ENCODE measurements around the gene SOD2.
"Not testable (repeated sequence)": the region's sequence is repeated elsewhere in the genome, so short reads cannot be mapped to it uniquely, and the experiment has no call there.

The SOD2 gene

GRCh38 chr6:159715605-159716004, 22.6 kb upstream of the SOD2 start:
- no peak for DNase-seq

- DNase-seq, result no peak
Observed at GRCh38 chr6:159715166-159715565, 22.1 kb upstream of the SOD2 start.

GRCh38 chr6:159714404-159714803, 21.4 kb upstream of the SOD2 start:
- no peak for DNase-seq

GRCh38 chr6:159713984-159714383, 20.9 kb upstream of the SOD2 start:
- no peak for DNase-seq

GRCh38 chr6:159712389-159712788, 19.3 kb upstream of the SOD2 start:
- not testable (repeated sequence) for DNase-seq

GRCh38 chr6:159710603-159711002, 17.6 kb upstream of the SOD2 start:
- DNase-seq, result not testable (repeated sequence)

- DNase-seq, result no peak
Observed at GRCh38 chr6:159701413-159701999, 8.5 kb upstream of the SOD2 start.

- no peak for DNase-seq
Observed at GRCh38 chr6:159700970-159701369, 7.9 kb upstream of the SOD2 start.

GRCh38 chr6:159695984-159696383, 2.9 kb upstream of the SOD2 start:
- no peak for DNase-seq

- DNase-seq, result peak; percentile 68
Observed at GRCh38 chr6:159693894-159694545, 979 bp upstream of the SOD2 start.

- peak; percentile 72 for DNase-seq
Observed at GRCh38 chr6:159692303-159693127, 526 bp downstream of the SOD2 start.

- no peak for DNase-seq
Observed at GRCh38 chr6:159691963-159692287, 1.1 kb downstream of the SOD2 start.

- DNase-seq, result peak; percentile 69
Observed at GRCh38 chr6:159691133-159691962, 1.7 kb downstream of the SOD2 start.

- not testable (repeated sequence) for DNase-seq
Observed at GRCh38 chr6:159690135-159690534, 2.9 kb downstream of the SOD2 start.

- DNase-seq, result no peak
Observed at GRCh38 chr6:159689001-159689400, 4.0 kb downstream of the SOD2 start.

- no peak for DNase-seq
Observed at GRCh38 chr6:159688266-159688905, 4.7 kb downstream of the SOD2 start.

GRCh38 chr6:159687341-159687740, 5.7 kb downstream of the SOD2 start:
- no peak for DNase-seq

- DNase-seq, result peak; percentile 37
Observed at GRCh38 chr6:159686703-159687102, 6.3 kb downstream of the SOD2 start.

- no peak for DNase-seq
Observed at GRCh38 chr6:159686040-159686439, 7.0 kb downstream of the SOD2 start.

- no peak for DNase-seq
Observed at GRCh38 chr6:159684013-159684304, 9.1 kb downstream of the SOD2 start.

- no peak for DNase-seq
Observed at GRCh38 chr6:159682810-159683209, 10.2 kb downstream of the SOD2 start.

- DNase-seq, result peak; percentile 28
Observed at GRCh38 chr6:159682295-159682694, 10.7 kb downstream of the SOD2 start.

All from activated CD4-positive, alpha-beta T cell treated with anti-CD3 and anti-CD28 coated beads, Interleukin-2, Interleukin-6, amounts not matched to agents 100 ng/mL and 50 ng/mL, durations not matched to agents 16 hours and 8 hours (primary cell).